Measurements from ENCODE around the gene ALDH1L1.
"Not testable (repeated sequence)": the region's sequence is repeated elsewhere in the genome, so short reads cannot be mapped to it uniquely, and the experiment has no call there.

ALDH1L1 gene

DNA sequence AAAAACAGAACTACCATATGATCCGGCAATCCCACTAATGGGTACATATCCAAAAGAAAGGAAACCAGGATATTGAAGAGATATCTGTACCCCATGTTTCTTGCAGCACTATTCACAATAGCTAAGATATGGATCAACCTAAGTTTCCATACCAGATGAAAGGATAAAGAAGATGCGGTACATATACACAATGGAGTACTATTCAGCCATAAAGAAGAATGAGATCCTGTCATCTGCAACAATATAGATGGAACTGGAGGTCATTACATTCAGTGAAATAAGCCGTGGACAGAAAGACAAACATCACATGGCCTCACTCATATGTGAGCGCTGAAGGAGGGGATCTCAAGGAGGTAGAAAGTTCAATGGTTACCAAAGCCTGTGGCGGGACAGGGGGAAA, 99.4 kb downstream of the ALDH1L1 start:
- no peak for DNase-seq

DNA sequence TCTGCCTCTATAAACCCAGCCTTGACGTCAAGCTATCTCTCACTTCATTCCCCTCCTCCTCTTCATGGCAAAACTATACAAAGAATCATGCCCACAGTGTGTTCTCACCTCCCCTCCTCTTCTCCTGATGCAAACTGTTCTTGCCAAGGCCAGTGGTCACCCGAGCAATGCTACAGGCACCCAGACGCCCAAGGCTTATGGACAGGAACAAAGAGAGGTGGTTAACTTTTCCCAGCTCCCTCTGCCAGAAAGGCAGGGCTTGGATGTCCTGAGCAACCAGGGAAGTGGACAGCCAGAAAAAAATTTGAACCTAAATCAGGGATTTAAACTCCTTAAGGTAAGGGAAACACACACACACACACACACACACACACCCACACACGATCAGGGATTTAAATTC, 101.5 kb downstream of the ALDH1L1 start:
- DNase-seq = no peak

DNA sequence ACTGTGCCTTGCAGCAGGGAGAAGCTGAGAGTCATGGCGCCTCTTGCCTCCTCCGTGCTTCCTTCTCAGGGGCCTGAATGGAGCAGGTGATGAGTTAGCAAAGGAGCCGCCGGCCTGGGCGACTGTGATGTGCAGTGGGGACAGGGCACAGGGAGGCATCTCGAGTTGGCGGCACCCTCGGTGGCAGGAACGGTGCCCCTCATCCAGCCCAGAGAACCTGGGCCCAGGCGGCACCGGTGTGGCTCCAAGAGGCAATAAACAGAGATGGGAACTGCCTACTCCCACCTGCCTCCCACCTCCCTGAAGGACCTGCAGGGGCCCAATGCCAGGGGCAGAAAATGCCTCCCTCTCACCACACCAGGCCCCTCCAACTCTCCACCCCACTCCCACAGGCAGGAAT, 102.6 kb downstream of the ALDH1L1 start:
- DNase-seq = no peak

DNA sequence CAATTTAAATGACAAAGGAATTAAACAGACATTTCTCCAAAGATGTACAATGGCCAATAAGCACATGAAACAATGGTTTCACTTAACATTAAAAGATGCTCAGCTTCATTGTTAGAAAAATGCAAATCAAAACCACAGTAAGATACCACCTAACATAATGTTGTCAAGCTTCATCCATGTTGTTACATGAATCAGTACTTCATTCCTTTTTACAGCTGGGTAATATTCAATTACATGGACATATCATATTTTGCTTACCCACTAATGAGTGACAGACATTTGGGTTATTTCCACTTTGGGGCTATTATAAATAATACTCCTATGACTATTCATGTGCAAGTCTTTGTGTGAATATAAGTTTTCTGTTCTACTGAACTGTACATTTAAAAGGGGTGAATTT, 104.2 kb downstream of the ALDH1L1 start:
- no peak for DNase-seq

DNA sequence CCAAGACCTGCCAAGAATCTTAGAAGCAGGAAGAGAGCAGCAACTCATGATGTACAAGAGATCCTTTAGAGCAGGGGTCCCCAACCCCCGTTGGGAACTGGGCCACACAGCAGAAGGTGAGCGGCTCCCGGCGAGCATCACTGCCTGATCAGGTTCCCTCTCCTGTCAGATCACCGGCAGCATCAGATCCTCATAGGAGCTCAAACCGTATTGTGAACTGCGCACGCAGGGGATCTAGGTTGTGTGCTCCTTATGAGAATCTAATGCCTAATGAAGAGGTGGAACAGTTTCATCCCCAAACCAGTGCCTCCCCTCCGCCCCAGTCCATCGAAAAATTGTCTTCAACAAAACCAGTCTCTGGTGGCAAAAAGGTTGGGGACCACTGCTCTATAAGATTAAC, 110.2 kb downstream of the ALDH1L1 start:
- DNase-seq = no peak

DNA sequence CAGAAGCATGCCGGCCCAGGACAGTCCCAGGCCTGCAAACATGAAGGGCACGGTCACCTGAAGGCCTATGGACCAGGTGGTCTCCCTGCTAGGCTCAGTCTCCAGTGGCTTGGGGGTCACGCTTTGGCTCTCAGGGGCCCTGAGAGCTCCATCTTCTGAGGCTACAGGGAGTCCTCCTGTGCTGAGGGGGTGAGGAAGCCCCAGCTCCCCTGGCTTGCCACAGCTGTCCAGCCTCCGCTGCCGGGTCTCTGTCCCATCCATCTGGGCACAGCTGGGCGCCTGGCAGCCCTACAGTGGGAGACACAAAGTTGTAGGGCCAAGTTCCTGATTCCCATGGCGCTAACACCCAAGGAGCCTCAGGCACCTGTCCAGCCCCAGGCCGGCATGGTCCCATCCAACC, 112.4 kb downstream of the ALDH1L1 start:
- DNase-seq = no peak

DNA sequence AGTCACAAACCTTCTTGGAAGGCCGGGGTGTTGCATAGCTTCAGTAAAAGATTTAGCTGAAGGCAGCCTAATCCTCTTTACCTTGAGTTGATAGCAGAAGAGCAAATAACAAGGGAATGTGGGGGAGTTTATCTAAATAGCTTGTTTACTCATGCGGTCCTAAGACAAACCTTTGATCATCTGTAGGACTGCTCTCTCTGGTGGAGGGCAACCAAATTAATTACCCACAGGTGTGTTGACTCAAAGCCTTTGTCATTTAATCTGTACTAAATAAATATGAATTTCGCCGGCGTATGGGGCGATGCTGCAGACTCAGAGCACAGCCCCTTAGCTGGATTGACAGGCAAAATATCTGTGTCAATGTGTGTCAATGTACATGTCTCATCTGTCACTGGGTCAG, 113.7 kb downstream of the ALDH1L1 start:
- not testable (repeated sequence) for DNase-seq

DNA sequence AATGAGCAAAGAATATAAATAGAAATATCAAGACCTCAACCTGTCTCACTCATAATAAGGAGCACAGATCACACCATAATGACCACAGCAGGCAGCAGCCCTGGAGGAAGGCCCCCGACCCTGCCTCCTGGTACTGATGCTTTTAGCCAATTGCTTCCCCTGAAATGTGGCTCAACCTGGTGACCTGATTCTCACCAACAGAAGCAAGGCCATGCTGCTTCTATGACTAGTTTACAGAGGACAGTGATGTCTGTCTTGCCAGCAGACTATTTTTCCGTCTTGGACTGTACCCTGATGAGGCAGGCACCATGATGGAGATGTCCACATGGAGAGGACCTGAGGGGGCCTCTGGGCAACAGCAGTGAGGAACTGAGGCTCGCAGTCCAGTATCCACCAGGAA, 114.5 kb downstream of the ALDH1L1 start:
- DNase-seq = no peak

DNA sequence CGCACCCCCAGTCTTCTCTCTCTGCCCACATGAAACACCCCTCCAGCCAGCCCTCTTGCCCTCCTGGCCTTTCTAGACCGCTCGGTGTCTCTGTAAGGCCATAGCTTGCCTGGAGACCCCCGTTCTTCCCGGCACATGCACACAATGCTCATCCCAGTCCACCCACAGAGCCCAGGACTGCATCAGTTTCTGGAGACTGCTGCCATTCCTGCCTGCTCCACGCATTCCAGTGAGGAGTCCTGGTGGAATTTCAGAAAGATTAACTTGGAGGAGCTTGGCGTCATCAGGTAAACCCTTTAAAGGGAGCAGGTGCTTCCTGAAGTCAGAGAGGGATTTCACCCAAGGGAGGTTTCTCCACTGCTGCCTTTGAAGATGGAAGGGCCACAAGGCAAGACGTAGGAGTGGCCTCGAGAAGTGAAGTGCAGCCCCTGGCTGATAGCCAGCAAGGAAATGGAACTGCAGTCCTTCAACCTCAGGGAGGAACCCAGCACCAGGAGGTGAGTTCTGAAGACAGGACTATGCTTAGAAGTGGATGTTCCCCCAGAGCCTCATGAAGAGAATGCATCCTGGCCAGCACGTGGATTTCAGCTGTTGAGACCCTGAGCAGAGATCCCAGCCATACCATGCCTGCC, 115.6 kb downstream of the ALDH1L1 start:
- no peak for DNase-seq

DNA sequence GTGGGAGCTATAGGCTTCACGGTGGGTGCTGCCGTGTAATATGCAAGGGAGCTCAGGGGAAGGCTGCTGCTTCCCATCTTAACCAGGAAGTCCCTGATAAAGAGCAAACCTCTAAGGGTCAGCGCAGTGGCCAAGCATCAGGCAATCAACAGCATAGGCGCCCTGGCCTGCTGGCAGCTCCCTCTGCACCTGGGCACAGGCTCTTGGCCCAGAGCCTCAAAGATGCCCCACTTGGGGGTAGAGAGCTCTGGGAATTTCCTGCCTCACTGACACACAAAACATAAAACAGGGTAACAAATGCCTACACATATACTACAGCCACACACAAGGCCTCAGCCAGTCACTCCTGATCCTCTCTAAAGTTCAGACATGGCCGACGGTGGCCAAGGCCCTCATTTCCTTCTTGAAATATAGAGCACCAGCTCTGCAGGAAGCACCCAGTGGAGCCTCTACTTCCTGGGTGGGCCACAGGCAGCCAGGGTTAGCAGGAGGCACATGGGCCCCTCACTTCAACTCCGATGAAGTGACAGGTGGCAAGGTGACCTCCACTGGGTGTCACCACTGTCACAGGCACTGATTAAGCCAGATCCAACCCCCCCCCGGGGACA, 116.9 kb downstream of the ALDH1L1 start:
- no peak for DNase-seq

DNA sequence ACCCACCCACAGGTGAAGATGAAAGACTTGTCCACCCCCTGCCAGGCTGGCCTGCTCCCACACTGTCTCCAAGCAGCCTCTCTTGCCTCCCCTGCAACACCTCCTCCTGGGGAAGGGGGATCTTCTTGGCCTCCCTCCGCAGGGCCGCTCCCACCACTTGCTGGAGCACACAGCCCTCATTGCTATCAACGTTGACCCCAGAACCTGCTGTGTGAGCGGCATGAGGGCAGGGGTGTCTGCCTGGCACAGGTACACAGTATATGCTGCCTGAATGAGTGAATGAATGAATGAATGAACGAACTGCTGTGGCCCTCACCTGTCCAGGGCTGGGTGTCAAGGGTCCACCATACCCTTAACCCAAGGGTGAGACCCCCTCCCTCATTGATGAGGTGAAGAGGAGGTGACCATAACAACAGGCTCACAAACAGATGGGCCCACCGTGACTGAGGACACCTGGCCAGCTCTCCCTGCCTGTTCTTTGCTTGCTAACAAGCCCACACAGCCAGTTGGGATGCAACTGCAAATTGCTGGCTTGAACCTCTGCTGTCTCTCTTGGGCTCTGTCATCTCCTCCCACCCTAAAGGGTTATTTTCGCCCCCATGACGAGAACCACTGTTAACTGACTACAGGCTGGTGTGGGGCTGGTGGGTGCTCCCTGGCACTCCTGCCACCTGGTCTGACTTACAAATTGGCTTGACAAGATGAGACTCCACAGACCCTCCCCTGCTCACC, 118.9 kb downstream of the ALDH1L1 start:
- DNase-seq = no peak

DNA sequence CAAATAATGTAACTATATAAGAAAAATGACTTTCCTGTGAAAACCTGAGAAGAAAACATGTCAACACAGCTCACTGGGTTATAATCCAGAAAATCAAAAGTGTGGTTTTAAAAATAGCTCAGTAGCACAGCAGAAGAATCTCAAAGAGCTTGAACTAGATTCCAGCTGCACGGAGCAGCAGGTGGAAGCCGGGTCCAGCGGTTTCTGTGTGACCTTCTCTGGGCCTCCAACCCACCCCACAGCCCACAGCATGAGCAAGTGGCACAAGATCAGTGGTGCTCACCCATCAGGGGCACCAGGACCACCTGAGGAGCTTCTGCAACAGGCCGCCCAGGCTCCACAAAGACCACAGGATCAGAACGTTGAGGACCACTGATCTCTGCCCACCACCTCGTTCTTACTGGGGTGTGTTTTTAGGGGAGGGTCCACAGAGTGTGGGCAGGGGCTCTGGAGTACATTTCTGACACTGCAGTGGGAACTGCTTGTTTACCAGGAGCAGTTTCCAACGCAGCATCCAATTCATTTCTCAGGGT, 119.7 kb downstream of the ALDH1L1 start:
- no peak for DNase-seq

DNA sequence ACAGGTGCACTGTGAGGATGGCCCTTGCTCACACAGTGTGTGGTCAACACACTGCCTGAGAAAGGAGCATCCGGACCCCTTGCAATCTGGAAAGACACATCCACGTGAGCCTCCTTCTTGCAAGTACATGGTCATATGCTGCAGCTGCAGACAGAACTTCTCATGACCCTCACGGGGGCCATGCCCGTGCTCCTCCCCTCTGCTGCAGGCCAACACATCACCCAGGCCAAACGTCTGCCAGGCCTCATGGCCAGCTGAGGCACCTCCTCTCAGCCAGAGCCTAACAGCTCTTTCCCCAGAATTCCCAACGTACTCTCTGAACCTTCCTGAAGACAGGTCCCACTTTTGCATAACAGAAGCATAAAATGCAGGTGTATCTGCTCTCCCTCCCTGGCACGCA, 121.7 kb downstream of the ALDH1L1 start:
- DNase-seq = no peak

DNA sequence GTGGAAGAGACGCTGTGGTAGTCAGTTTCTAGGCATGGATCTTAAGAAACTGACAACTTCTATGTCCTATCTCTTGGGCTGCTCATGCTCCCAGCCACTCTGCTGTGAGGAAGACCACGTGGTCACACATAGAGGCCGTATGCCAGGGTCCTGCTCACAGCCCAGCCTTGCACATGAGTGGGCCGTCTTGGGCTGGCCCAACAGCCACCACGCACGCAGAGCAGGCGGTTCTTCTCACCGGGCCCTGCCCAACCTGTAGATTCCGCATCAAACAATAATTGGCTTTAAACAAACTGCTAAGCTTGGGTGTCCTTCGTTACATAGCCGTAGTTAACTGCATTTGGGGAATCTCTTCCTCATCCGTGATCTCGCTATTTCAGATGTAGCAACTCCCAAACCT, 122.5 kb downstream of the ALDH1L1 start:
- DNase-seq = no peak

DNA sequence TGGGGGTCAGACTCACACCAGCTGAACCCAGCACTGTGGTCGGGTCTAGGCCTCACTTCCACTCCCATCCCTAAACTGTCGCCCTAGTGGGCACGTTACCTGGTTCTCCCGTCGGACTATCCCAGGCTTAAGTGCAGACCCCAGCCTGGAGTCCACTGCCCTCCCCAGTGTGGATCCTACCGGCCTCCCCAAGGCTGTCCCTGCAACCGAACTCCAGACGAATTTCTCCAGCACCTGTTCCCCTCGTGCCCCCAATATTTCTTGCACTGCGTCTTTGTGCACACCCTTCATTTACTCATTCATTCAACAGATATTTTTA, 122.9 kb downstream of the ALDH1L1 start:
- DNase-seq = no peak

DNA sequence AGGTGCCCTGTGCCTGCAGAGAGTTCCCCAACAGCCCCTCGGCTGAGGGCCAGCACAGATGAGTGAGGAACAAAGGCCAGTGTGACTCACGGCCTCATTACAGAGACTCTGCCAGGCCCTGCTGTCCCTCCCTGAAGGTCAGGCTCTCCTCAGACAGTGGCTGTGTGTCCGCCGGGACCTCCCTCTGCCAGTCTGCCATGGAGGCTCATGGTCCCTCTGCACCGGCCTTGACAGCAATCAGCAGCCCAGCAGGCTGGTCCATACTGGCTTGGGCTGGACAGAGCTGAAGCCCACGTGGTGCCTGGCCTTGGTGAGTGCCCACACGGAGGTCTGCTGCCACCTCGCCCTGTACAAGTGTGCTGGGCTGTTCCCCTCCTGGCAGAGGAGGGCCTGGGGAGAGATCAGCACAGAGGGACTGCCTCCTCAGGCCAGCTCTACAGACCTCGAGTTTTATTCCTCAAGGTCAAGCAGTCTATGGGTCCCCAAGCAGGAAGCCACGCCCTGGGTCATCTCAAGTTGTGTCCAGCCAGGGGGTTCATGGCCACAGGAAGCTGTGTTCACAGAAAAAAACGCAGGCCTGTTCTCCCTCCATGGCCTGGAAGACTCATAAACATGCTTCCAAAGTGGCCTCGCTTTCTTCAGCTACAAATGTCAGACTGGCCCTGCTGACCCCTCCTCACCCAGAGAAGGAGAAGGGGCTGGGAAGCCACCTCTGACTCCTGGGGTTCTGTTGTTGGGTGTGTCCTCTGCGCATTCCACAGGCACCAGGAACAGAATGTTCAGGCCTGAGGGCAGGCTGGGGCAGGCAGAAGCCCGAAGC, 123.5 kb downstream of the ALDH1L1 start:
- no peak for DNase-seq

DNA sequence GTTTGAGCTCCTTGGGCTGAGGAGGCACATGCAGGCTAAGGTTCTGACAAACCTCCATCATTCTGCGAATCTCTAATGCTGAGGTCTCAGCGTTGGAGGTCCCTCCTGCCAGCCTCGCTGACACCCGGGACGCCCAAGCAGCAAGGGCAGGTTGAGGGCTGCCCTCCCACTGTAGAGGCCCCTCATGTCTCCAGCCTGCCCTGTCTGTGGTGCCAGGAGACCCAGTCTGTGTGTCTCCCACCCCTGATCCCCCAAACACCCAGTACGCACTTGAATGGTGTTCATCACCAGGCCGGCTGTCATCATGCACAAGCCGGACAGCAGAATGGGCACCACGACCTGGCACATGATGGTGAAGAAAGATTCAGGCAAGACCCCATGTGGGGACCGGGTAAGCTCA, 124.3 kb downstream of the ALDH1L1 start:
- DNase-seq = no peak

DNA sequence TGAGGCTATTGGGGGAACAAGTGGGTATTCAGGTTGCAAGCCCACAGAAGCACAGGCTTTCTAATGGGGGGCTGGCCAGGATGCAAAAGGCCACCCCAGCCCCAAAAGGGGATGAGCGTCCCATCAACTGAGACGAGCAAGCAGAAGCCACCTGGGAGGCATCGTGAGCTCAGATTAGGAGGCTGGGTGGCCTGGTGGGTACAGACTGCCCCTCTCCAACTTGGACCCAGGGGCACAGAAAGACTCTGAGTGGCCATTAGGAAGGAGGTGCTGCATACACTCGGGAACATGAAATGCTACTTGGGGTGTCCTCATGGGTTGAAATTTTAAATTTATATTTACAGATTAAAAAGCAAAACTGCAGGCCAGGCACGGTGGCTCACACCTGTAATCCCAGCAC, 125.5 kb downstream of the ALDH1L1 start:
- DNase-seq = no peak

DNA sequence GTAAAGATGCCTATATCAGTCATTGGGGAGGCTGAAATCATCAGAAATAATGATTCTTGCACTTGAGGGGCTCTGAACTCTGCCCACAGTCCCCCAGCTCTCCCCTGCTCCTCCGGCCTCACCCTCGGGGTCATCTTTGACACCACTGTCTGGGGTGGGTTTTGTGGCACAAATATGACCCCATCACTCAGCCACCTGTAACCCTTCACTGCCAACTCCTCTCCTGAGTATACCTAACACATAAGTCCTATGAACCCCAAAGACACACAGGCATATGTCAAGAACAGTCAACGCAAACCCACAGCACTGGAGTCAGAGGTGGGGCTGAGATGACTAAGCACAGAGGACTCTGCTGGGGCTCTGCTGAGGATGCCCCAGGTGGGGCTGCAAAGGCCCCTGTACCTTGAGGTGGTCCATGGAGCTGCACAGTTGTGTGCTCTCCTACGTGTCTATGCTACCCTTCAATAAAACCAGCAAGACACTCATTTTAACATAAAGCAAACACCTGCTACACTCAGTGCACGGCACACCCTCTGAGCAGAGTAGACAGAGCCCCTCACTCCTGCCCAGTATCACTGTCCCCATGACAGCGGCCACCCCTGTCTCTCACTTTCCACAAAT, 126.3 kb downstream of the ALDH1L1 start:
- DNase-seq = no peak
